Measurements from ENCODE around the gene USP48. TPM values are rescaled to one million over a fixed set of nuclear protein-coding genes. Genes with fewer than 3 reads are reported as not detected.
A peak's percentile ranks its signal among the peaks of the same experiment; 100 is the strongest.

USP48 gene
- total and polyA plus RNA-seq, 5 donors from 2014 or later = 31.3 to 126 (median 39.2) TPM

DNA sequence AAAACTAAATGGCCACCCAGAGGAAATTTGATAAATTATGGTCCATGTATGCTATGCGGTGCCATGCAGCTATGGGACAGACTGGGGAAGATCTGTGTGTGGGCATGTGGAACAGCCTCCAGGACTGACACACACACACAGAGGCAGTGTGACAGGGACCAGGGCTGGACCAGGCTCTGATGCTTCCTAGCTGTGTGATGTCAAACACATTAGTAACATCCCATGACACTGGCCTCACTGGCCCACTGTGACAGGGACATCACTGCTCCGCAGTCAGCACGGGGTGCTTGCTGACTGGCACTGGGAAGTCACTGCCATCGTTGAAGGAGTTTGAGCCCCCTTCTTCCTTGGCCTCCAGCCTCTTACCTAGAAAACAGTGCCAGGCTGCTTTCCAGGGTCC is 127.7 kb downstream of the USP48 start:
- Histone ChIP-seq H3K9me3 (ENCODE audit: control insufficient read depth in 2 of 2, low read length in 2 of 2) (no peaks in the 10 kb centered on the region), H3K27me3 (ENCODE audit: control insufficient read depth, insufficient read depth, low read length) (peaks cover 3% of the 10 kb centered on the region), H3K4me3 (ENCODE audit: low read depth, low read length) (no peak overlapping the region), H3K27ac (ENCODE audit: insufficient read depth, low read length, poor library complexity, severe bottlenecking) (no peak overlapping the region), H3K4me1 (ENCODE audit: control insufficient read depth, insufficient read depth, low read length, poor library complexity, severe bottlenecking) (peaks cover 23% of the 10 kb centered on the region), H3K36me3 (ENCODE audit: control insufficient read depth, insufficient read depth, low read length) (no peaks in the 10 kb centered on the region)
- Mint-ChIP-seq H3K4me3 (no peak overlapping the region), H3K4me1 (peaks cover 5 to 22% (median 14%) of the 10 kb centered on the region in 4 donors), H3K27ac (no peak overlapping the region), H3K27me3 (peaks cover 21% of the 10 kb centered on the region), H3K9me3 (peaks cover 0 to 2% (median 0%) of the 10 kb centered on the region in 7 donors), H3K36me3 (no peaks in the 10 kb centered on the region)
- DNase-seq (no peak), ATAC-seq (ENCODE audit: low read depth in 2 of 2) (no peak)

DNA sequence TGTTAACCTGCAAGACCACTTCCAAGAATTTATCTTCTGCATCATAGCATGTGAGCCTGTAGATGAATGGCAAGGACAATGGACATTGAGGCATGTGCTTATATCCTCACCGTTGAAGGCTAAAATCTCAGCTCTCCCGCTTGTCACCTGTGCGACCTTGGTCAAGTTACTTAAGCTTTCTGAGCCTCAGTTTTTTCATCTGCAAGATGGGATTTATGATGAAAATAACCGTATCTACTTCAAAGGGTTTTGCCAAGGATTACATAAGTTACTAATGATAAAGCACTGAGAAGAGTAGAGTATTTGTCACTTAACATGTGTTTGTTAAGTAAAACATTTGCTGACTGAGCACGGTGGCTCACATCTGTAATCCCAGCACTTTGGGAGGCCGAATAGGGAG is 128.7 kb downstream of the USP48 start:
- H3K36me3 ChIP-seq (ENCODE audit: control insufficient read depth, insufficient read depth, low read length) = no peaks in the 10 kb centered on the region
- H3K27ac Mint-ChIP-seq = no peak overlapping the region
- H3K4me3 ChIP-seq (ENCODE audit: low read depth, low read length) = no peak overlapping the region
- peaks cover 22% of the 10 kb centered on the region for H3K27me3 Mint-ChIP-seq
- peaks cover 16% of the 10 kb centered on the region for H3K4me1 ChIP-seq (ENCODE audit: control insufficient read depth, insufficient read depth, low read length, poor library complexity, severe bottlenecking)
- H3K27me3 ChIP-seq (ENCODE audit: control insufficient read depth, insufficient read depth, low read length) = no peaks in the 10 kb centered on the region
- H3K4me3 Mint-ChIP-seq = peak overlapping the region in 2 of 4 donors; percentile 26 to 48
- no peak overlapping the region for H3K27ac ChIP-seq (ENCODE audit: insufficient read depth, low read length, poor library complexity, severe bottlenecking)
- H3K36me3 Mint-ChIP-seq = no peaks in the 10 kb centered on the region
- peaks cover 0 to 2% (median 0%) of the 10 kb centered on the region in 7 donors for H3K9me3 Mint-ChIP-seq
- DNase-seq (no peak), ATAC-seq (ENCODE audit: low read depth in 2 of 2) (no peak)
- H3K4me1 Mint-ChIP-seq = peaks cover 5 to 17% (median 11%) of the 10 kb centered on the region in 4 donors
- H3K9me3 ChIP-seq (ENCODE audit: control insufficient read depth in 2 of 2, low read length in 2 of 2) = no peaks in the 10 kb centered on the region

DNA sequence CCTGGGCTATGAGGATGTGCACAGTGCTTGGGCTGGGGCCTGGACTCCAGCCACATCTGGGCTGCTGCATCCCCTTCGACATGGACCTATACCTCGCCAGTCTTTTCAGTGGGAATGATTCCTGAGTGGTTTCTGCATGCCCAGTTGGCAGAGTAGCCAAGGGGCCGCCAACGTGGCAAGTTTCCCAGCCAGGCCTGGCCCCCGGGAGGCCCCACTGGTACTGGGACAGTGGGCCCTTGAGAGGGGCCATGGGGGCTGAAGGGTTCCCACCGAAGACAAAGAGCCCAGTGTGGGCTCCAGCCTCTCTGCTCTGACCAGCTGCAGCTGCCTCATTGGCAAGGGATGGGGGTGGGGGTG is 129.2 kb downstream of the USP48 start:
- no peaks in the 10 kb centered on the region for H3K36me3 Mint-ChIP-seq
- H3K4me3 ChIP-seq (ENCODE audit: low read depth, low read length) = no peak overlapping the region
- peaks cover 5 to 17% (median 11%) of the 10 kb centered on the region in 4 donors for H3K4me1 Mint-ChIP-seq
- no peak overlapping the region for H3K27ac ChIP-seq (ENCODE audit: insufficient read depth, low read length, poor library complexity, severe bottlenecking)
- no peak overlapping the region for H3K27ac Mint-ChIP-seq
- no peaks in the 10 kb centered on the region for H3K36me3 ChIP-seq (ENCODE audit: control insufficient read depth, insufficient read depth, low read length)
- DNase-seq = no peak
- H3K9me3 ChIP-seq (ENCODE audit: control insufficient read depth in 2 of 2, low read length in 2 of 2) = no peaks in the 10 kb centered on the region
- H3K4me1 ChIP-seq (ENCODE audit: control insufficient read depth, insufficient read depth, low read length, poor library complexity, severe bottlenecking) = peaks cover 16% of the 10 kb centered on the region
- no peaks in the 10 kb centered on the region for H3K27me3 ChIP-seq (ENCODE audit: control insufficient read depth, insufficient read depth, low read length)
- H3K27me3 Mint-ChIP-seq = peaks cover 26% of the 10 kb centered on the region
- peak overlapping the region in 1 of 4 donors; percentile 26 for H3K4me3 Mint-ChIP-seq
- H3K9me3 Mint-ChIP-seq = peaks cover 0 to 2% (median 0%) of the 10 kb centered on the region in 7 donors
- no peak for ATAC-seq (ENCODE audit: low read depth in 2 of 2)

DNA sequence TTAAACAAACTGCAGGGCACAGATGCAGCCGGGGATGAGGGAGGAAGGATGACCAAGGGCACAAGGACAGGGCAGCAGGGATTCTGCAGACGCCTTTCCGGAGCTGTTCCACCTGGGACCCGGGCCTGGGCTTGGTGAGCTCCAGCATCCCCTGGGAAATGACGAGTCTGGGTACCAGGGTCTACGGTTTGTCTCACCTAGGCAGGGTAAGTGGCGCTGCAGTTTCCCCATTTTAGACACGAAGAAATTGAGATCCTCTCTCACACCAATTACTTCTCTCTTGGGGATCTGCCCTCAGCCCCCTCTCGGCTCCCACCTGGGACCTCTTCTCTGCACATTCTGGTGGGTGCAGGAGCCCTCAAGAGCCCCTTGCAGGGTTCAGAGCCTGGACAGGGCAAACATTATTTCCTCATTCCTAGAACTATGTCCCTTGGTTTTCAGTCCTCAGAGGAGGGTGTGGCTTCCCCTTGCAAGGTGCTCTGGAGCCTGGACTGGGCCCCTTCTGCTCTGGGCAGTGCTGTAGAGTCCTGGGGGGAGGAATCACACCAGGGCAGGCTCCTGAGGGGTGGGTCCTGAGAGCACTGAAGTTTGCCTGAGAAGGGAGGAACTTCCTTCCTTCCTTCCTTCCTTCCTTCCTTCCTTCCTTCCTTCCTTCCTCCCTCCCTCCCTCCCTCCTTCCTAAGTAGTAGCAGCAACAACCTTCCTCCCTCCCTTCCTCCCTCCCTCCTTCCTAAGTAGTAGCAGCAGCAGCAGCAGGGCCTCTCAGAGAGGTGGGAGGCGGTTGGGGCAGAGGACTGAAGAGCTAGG is 129.8 kb downstream of the USP48 start:
- DNase-seq (no peak), ATAC-seq (ENCODE audit: low read depth in 2 of 2) (no peak)
- H3K36me3 Mint-ChIP-seq = no peaks in the 10 kb centered on the region
- Histone ChIP-seq H3K27ac (ENCODE audit: insufficient read depth, low read length, poor library complexity, severe bottlenecking) (no peak overlapping the region), H3K9me3 (ENCODE audit: control insufficient read depth in 2 of 2, low read length in 2 of 2) (no peaks in the 10 kb centered on the region), H3K27me3 (ENCODE audit: control insufficient read depth, insufficient read depth, low read length) (no peaks in the 10 kb centered on the region), H3K36me3 (ENCODE audit: control insufficient read depth, insufficient read depth, low read length) (no peaks in the 10 kb centered on the region), H3K4me3 (ENCODE audit: low read depth, low read length) (no peak overlapping the region), H3K4me1 (ENCODE audit: control insufficient read depth, insufficient read depth, low read length, poor library complexity, severe bottlenecking) (peaks cover 16% of the 10 kb centered on the region)
- no peak overlapping the region for H3K27ac Mint-ChIP-seq
- H3K9me3 Mint-ChIP-seq = peaks cover 0 to 2% (median 0%) of the 10 kb centered on the region in 7 donors
- H3K4me3 Mint-ChIP-seq = peak overlapping the region in 3 of 4 donors; percentile 72 to 88 (median 76)
- H3K4me1 Mint-ChIP-seq = peaks cover 5 to 17% (median 11%) of the 10 kb centered on the region in 4 donors
- H3K27me3 Mint-ChIP-seq = peaks cover 26% of the 10 kb centered on the region

DNA sequence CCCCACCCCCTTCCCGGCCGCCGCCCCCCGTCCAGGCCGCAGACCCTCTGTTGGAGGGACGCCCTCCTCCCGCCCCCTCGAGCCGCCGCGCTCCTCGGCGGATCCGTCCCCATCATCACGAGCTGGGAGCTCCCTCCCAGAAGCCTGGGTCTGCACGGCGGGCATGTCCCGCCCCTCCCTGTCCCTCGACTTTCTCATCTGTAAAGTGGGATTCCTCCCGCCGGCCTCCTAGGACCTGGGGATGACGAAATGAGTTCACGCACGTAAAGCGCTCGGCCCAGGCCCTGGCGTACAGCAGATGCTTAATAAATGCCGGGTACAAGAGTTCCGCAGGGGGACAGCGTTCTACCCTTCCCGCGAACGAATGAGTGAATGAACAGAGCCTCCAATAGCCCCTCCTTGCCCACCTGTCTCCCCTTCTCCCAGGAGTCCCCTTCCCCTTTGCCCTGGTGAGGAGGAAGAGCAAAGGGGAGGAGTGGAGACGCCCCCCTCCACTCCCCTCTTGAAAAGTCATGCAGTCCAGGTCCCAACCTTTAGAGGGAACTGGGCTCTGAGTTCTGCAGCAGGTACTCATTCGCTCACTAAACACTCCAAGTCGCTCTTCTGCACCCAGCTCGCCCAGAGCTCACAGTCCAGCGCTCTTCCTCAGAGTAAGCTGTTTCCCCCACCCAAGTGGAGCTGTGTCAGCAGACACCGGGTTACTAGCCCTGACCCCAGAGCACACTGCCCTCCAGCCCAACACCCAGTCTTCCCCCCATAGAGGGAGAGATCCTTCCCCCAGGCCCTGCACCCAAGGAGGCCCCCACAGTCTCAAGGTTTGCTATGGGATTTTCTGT is 130.6 kb downstream of the USP48 start:
- Mint-ChIP-seq H3K27ac (peak overlapping the region in 1 of 3 donors; percentile 55), H3K4me1 (peaks cover 5 to 17% (median 11%) of the 10 kb centered on the region in 4 donors), H3K4me3 (peak overlapping the region; percentile 72 to 89 (median 82)), H3K9me3 (peaks cover 0 to 2% (median 0%) of the 10 kb centered on the region in 7 donors), H3K36me3 (no peaks in the 10 kb centered on the region), H3K27me3 (peaks cover 26% of the 10 kb centered on the region)
- Histone ChIP-seq H3K4me3 (ENCODE audit: low read depth, low read length) (no peak overlapping the region), H3K36me3 (ENCODE audit: control insufficient read depth, insufficient read depth, low read length) (no peaks in the 10 kb centered on the region), H3K27ac (ENCODE audit: insufficient read depth, low read length, poor library complexity, severe bottlenecking) (no peak overlapping the region), H3K27me3 (ENCODE audit: control insufficient read depth, insufficient read depth, low read length) (no peaks in the 10 kb centered on the region), H3K9me3 (ENCODE audit: control insufficient read depth in 2 of 2, low read length in 2 of 2) (no peaks in the 10 kb centered on the region), H3K4me1 (ENCODE audit: control insufficient read depth, insufficient read depth, low read length, poor library complexity, severe bottlenecking) (peaks cover 16% of the 10 kb centered on the region)
- no peak for DNase-seq
- ATAC-seq (ENCODE audit: low read depth in 2 of 2) = no peak

DNA sequence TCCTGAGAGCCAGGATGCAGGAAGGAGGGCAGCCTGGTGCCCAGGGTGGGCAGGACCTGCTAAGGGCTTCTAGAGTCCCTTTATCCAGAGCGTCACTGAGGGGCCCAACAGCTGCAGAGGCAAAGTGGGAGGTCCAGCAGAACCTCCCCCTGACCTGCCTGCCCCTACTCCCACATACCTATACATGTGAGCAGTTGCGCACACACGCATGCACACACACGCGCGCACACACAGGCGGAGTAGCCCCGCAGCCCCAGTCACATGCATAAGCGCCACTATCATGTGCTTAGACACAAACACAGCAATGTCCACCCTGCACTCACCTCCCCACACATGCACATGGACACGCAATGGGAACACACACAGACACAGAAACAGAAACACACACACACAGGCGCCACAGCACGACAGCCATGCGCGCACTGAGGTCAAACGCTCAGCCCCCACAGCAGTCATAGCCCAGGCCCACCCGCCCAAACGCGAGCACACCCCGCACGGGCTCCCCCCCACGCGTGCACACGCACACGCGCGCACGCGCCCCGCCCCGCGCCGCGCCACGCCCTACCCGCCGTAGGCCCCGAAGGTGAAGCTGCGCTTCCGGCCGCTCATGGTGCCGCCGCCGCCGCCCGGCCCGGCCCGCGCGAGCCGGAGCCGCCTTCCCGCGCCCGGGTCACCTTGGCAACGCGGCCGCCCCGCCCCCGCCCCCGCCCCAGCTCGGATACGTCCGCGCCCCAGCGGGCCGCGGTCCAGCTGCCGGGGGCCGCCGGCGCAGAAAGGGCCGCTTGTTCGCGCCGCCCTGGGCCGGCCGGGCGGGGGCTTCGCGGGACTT is 131.5 kb downstream of the USP48 start:
- ATAC-seq (ENCODE audit: low read depth in 2 of 2) = peak; percentile 60 to 72
- peaks cover 26% of the 10 kb centered on the region for H3K27me3 Mint-ChIP-seq
- Histone ChIP-seq H3K9me3 (ENCODE audit: control insufficient read depth in 2 of 2, low read length in 2 of 2) (no peaks in the 10 kb centered on the region), H3K36me3 (ENCODE audit: control insufficient read depth, insufficient read depth, low read length) (no peaks in the 10 kb centered on the region), H3K27me3 (ENCODE audit: control insufficient read depth, insufficient read depth, low read length) (no peaks in the 10 kb centered on the region), H3K4me1 (ENCODE audit: control insufficient read depth, insufficient read depth, low read length, poor library complexity, severe bottlenecking) (peaks cover 16% of the 10 kb centered on the region), H3K27ac (ENCODE audit: insufficient read depth, low read length, poor library complexity, severe bottlenecking) (no peak overlapping the region), H3K4me3 (ENCODE audit: low read depth, low read length) (peak overlapping the region; percentile 57)
- H3K4me3 Mint-ChIP-seq = peak overlapping the region; percentile 84 to 92 (median 90)
- H3K27ac Mint-ChIP-seq = peak overlapping the region in 1 of 3 donors; percentile 87
- peak; percentile 32 to 57 (median 47) for DNase-seq
- peaks cover 5 to 17% (median 11%) of the 10 kb centered on the region in 4 donors for H3K4me1 Mint-ChIP-seq
- no peaks in the 10 kb centered on the region for H3K36me3 Mint-ChIP-seq
- H3K9me3 Mint-ChIP-seq = peaks cover 0 to 3% (median 0%) of the 10 kb centered on the region in 7 donors

DNA sequence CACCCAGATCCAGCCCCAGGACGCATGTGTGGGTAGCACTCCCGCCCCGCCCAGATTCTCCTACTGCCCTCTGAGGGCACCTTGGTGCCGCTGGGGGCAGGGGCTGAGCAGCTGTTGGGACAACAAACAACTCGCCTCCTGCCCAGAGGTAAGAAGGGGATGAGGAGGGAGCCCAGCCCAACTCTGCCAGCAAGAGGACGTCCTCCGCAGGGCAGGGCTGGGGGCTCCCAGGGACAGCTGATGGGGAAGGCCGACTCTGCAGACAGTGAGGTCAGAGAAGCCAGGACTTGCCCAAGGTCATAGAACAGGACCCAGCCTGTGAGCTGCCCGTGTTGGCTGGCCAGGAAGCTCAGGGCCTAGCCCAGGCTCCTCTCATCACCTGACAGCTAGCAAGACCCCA is 132.5 kb downstream of the USP48 start:
- peaks cover 5 to 17% (median 11%) of the 10 kb centered on the region in 4 donors for H3K4me1 Mint-ChIP-seq
- H3K9me3 Mint-ChIP-seq = peaks cover 0 to 3% (median 0%) of the 10 kb centered on the region in 7 donors
- H3K27ac ChIP-seq (ENCODE audit: insufficient read depth, low read length, poor library complexity, severe bottlenecking) = no peak overlapping the region
- no peak overlapping the region for H3K4me3 ChIP-seq (ENCODE audit: low read depth, low read length)
- H3K27me3 Mint-ChIP-seq = peaks cover 30% of the 10 kb centered on the region
- H3K27ac Mint-ChIP-seq = no peak overlapping the region
- H3K36me3 ChIP-seq (ENCODE audit: control insufficient read depth, insufficient read depth, low read length) = no peaks in the 10 kb centered on the region
- ATAC-seq (ENCODE audit: low read depth in 2 of 2) (no peak), DNase-seq (no peak)
- H3K4me1 ChIP-seq (ENCODE audit: control insufficient read depth, insufficient read depth, low read length, poor library complexity, severe bottlenecking) = peaks cover 16% of the 10 kb centered on the region
- H3K27me3 ChIP-seq (ENCODE audit: control insufficient read depth, insufficient read depth, low read length) = no peaks in the 10 kb centered on the region
- H3K36me3 Mint-ChIP-seq = no peaks in the 10 kb centered on the region
- peak overlapping the region in 2 of 4 donors; percentile 41 to 54 for H3K4me3 Mint-ChIP-seq
- no peaks in the 10 kb centered on the region for H3K9me3 ChIP-seq (ENCODE audit: control insufficient read depth in 2 of 2, low read length in 2 of 2)
